Measurements from ENCODE around the gene YPEL3. TPM values are rescaled to one million over a fixed set of nuclear protein-coding genes. Genes with fewer than 3 reads are reported as not detected.

Gene YPEL3
- total RNA-seq, 4 donors from 2014 or later, result 81.9 to 197 (median 122) TPM

DNA sequence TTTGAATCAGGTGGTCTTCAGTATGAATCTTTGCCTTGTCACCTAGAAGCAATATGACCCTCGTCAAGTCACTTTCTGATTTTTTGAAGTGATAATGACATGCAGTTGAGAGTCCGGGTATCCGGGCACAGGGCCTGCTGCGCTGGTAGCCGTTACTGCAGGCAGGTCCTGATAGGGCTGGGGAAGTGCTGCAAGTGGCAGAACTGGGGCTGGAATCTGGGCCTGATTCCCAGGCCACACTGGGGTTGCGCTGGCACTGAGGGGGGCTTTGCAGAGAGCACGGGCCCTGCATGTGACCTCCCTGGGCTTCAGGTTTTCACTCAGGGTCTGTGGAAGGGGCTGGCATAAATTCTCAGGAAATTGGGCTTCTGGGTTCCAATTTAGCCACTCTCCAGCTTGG is 17.3 kb downstream of the YPEL3 start:
- H3K27ac ChIP-seq, result no peak overlapping the region
- H3K36me3 ChIP-seq, result peaks cover 9 to 65% (median 22%) of the 10 kb centered on the region in 3 donors
- peaks cover 0 to 42% (median 11%) of the 10 kb centered on the region in 4 donors for H3K4me1 ChIP-seq
- no peak for DNase-seq (ENCODE audit: low spot score in 2 of 2)
- TF ChIP-seq CTCF (IDR thresholded peaks at IDR 0.05) (no peak), EP300 (IDR thresholded peaks at IDR 0.05) (no peak), POLR2A (IDR thresholded peaks at IDR 0.05) (no peak)
- no peaks in the 10 kb centered on the region for H3K9me3 ChIP-seq
- 84 to 91% methylated on average over 7 of the region's 7 CpGs for WGBS, 2 donors
- H3K27me3 ChIP-seq, result no peaks in the 10 kb centered on the region
- no peak overlapping the region for H3K4me3 ChIP-seq

DNA sequence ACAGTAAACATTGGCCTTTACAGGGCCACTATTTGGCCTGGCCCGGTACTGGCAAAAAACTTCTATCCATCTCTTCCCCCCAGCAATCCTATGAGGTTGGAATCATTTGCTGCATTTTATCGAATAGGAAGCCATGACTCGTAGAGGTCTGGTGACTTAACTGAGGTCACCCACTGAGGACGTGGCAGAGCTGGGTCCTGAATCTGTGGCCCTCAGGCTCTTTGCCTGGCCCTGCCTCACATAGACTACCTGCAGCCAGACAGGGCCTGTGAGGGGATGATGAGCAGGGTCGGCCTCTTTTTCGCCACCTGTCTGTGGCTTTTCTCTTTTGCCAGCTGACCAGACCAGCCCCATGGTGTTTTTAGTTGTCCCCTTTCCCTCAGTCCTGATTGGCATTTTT is 18.4 kb downstream of the YPEL3 start:
- Histone ChIP-seq H3K36me3 (peaks cover 9 to 65% (median 11%) of the 10 kb centered on the region in 3 donors), H3K9me3 (no peaks in the 10 kb centered on the region), H3K4me3 (peak overlapping the region in 1 of 4 donors; percentile 100), H3K4me1 (peaks cover 0 to 42% (median 11%) of the 10 kb centered on the region in 4 donors), H3K27ac (peak overlapping the region in 1 of 4 donors; percentile 17), H3K27me3 (no peaks in the 10 kb centered on the region)
- 60 to 63% methylated on average over 6 of the region's 6 CpGs for WGBS, 2 donors
- no peak for TF ChIP-seq EP300 (IDR thresholded peaks at IDR 0.05)
- no peak for TF ChIP-seq POLR2A (IDR thresholded peaks at IDR 0.05)
- no peak for TF ChIP-seq CTCF (IDR thresholded peaks at IDR 0.05)
- DNase-seq (ENCODE audit: low spot score in 2 of 2), result no peak

- WGBS, 2 donors, result 2% methylated on average over 16 to 33 of the region's 33 CpGs
- Histone ChIP-seq H3K36me3 (peaks cover 8 to 65% (median 8%) of the 10 kb centered on the region in 3 donors), H3K4me1 (peaks cover 0 to 42% (median 11%) of the 10 kb centered on the region in 4 donors), H3K27me3 (no peaks in the 10 kb centered on the region), H3K9me3 (no peaks in the 10 kb centered on the region), H3K27ac (peak overlapping the region; percentile 62 to 95 (median 92)), H3K4me3 (peak overlapping the region; percentile 84 to 100 (median 96))
- TF ChIP-seq POLR2A (IDR thresholded peaks at IDR 0.05), result no peak
- TF ChIP-seq EP300 (IDR thresholded peaks at IDR 0.05), result no peak
- TF ChIP-seq CTCF (IDR thresholded peaks at IDR 0.05), result no peak
- no peak for DNase-seq (ENCODE audit: low spot score in 2 of 2)
Observed at GRCh38 chr16:30076276-30076791, 19.7 kb downstream of the YPEL3 start.

DNA sequence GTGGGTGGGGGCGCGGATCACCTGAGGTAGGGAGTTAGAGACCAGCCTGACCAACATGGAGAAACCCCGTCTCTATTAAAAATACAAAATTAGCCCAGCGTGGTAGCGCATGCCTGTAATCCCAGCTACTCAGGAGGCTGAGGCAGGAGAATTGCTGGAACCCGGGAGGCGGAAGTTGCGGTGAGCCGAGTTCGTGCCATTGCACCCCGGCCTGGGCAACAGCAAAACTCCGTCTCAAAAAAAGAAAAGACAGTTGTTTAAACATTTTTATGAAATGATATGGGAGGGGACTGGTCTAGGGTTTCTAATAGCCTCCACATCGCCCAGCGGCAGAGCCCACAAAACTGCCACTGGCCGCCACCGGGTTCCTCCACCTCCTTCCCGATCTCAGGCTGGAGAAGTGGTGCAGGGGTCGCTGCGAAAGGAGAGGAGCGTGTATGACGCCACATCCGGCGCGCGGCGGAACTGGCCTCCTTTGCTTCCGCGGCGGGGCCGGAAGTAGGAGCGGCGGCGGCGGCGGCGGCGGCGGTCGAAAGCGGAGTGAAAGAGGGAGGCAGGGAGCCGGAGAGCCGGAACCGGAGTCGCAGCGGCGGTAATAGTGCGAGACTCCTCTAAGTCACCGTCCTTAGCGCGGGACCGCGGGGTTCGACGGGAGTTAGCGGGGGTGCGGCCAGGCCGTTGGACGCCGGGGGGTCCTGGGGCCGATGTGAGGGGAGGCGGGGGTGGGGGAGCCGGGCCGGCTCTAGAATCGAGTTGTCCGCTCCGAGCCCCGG is 20.3 kb downstream of the YPEL3 start, which contains the start of gene PPP4C:
TSS of gene PPP4C (plus strand) at position 492 of the 773 bp plus-strand sequence. CDS start 384 bp downstream, outside the sequence.
- H3K27ac ChIP-seq, result peak within 1 kb of the TSS; percentile 62 to 95 (median 92)
- peaks cover 0 to 42% (median 11%) of the 10 kb centered on the region in 4 donors for H3K4me1 ChIP-seq
- no peaks in the 10 kb centered on the region for H3K9me3 ChIP-seq
- H3K4me3 ChIP-seq, result peak within 1 kb of the TSS; percentile 84 to 100 (median 96)
- TF ChIP-seq POLR2A (IDR thresholded peaks at IDR 0.05), result peak; percentile 40 to 72
- TF ChIP-seq EP300 (IDR thresholded peaks at IDR 0.05), result peak; percentile 71 to 93
- TF ChIP-seq CTCF (IDR thresholded peaks at IDR 0.05), result no peak
- H3K27me3 ChIP-seq, result no peaks in the 10 kb centered on the region
- peaks cover 3 to 65% (median 4%) of the 10 kb centered on the region in 3 donors for H3K36me3 ChIP-seq
- DNase-seq (ENCODE audit: low spot score in 2 of 2), result peak; percentile 81
- 2 to 3% methylated on average over 46 to 67 of the region's 67 CpGs for WGBS, 2 donors

GRCh38 chr16:30070490-30070889 is 25.5 kb downstream of the YPEL3 start:
- no peak for TF ChIP-seq CTCF (IDR thresholded peaks at IDR 0.05)
- TF ChIP-seq POLR2A (IDR thresholded peaks at IDR 0.05), result no peak
- no peak for TF ChIP-seq EP300 (IDR thresholded peaks at IDR 0.05)
- DNase-seq (ENCODE audit: low spot score in 2 of 2), result no peak
- H3K9me3 ChIP-seq, result no peaks in the 10 kb centered on the region
- peaks cover 3 to 71% (median 30%) of the 10 kb centered on the region in 3 donors for H3K36me3 ChIP-seq
- peaks cover 0 to 50% (median 34%) of the 10 kb centered on the region in 4 donors for H3K4me1 ChIP-seq
- H3K27me3 ChIP-seq, result no peaks in the 10 kb centered on the region
- H3K4me3 ChIP-seq, result no peak overlapping the region
- H3K27ac ChIP-seq, result peak overlapping the region in 1 of 4 donors; percentile 57
